Common myeloid progenitor, CD34-positive (primary cell): ENCODE results near the gene ZNF12.

Source experiments
- CTCF ChIA-PET: fragments of 350-600 bp; sonication (Branson Sonifier 250); formaldehyde crosslinking; loops from one replicate; lab custom pipeline; 2021; ENCODE audit warnings: antibody characterized with exemption; lab: Charles Lee
- POLR2A ChIA-PET: fragments of 350-600 bp; sonication (Branson Sonifier 250); formaldehyde crosslinking; loops from one replicate; lab custom pipeline; 2021; ENCODE audit warnings: antibody characterized with exemption; lab: Charles Lee
- DNase-seq, 3 donors: peaks; one replicate each; pipeline versions ENCODE4 v3.0.0 to v3.0.0-alpha.2; 2013
- H3K27ac ChIP-seq, 2 experiments: 1 replicate in 1 of 2; 2 replicates in 1 of 2; pipeline ENCODE4 v1.7.0; 2013; ENCODE audit warnings: inconsistent platforms in 2 of 2, low read length in 2 of 2, mild to moderate bottlenecking in 2 of 2, low read depth in 1 of 2, moderate library complexity in 1 of 2; ENCODE audit not compliant: severe bottlenecking in 2 of 2, insufficient read depth in 1 of 2, poor library complexity in 1 of 2
- H3K27me3 ChIP-seq, 5 experiments: replicated peaks in 2 of 5; 1 replicate in 3 of 5; 2 replicates in 2 of 5; pipeline versions ENCODE4 v1.6.1 to v1.7.0; 2013; ENCODE audit warnings: low read length in 4 of 5, mild to moderate bottlenecking in 2 of 5, moderate library complexity in 2 of 5, inconsistent platforms in 1 of 5; ENCODE audit not compliant: insufficient read depth in 5 of 5, control insufficient read depth in 4 of 5
- H3K36me3 ChIP-seq, 4 experiments: 1 replicate in 2 of 4; 2 replicates in 2 of 4; pipeline versions ENCODE4 v1.6.1 to v1.7.0; 2013; ENCODE audit warnings: low read length in 3 of 4, control low read depth in 1 of 4, mild to moderate bottlenecking in 1 of 4; ENCODE audit not compliant: control insufficient read depth in 4 of 4, insufficient read depth in 4 of 4
- H3K4me1 ChIP-seq, 4 experiments: 1 replicate in 3 of 4; 2 replicates in 1 of 4; pipeline versions ENCODE4 v1.6.1 to v1.7.1; 2013; ENCODE audit warnings: low read length in 3 of 4, mild to moderate bottlenecking in 3 of 4, control low read depth in 1 of 4, inconsistent platforms in 1 of 4, moderate library complexity in 1 of 4; ENCODE audit not compliant: control insufficient read depth in 4 of 4, insufficient read depth in 4 of 4; ENCODE audit errors: control extremely low read depth in 1 of 4
- H3K4me3 ChIP-seq, 7 experiments: 1 replicate in 4 of 7; 2 replicates in 3 of 7; pipeline versions ENCODE4 v1.5.1 to v1.7.0; 2013; ENCODE audit warnings: mild to moderate bottlenecking in 7 of 7, low read length in 6 of 7, moderate library complexity in 6 of 7, inconsistent platforms in 2 of 7, low read depth in 2 of 7, control low read depth in 1 of 7; ENCODE audit not compliant: insufficient read depth in 4 of 7, control insufficient read depth in 1 of 7; ENCODE audit errors: extremely low read depth in 1 of 7
- H3K9me3 ChIP-seq, 5 experiments: 1 replicate in 4 of 5; 2 replicates in 1 of 5; pipeline versions ENCODE4 v1.6.1 to v1.7.1; 2013; ENCODE audit warnings: low read length in 4 of 5, mild to moderate bottlenecking in 2 of 5, inconsistent platforms in 1 of 5, low read depth in 1 of 5, moderate library complexity in 1 of 5; ENCODE audit not compliant: control insufficient read depth in 4 of 5, insufficient read depth in 2 of 5; ENCODE audit errors: control extremely low read depth in 1 of 5
- WGBS: methylation state at CpG from one replicate; pipeline ENCODE4 v1.1.5; 2013; ENCODE audit not compliant: insufficient coverage; 5-methylcytosine and 5-hydroxymethylcytosine counted together

Gene ZNF12

GRCh38 chr7:6658618-6659345 lies 48.0 kb downstream of the ZNF12 start:
- Histone ChIP-seq H3K9me3 (peaks cover 0 to 16% (median 4%) of the 10 kb centered on the region in 5 experiments), H3K27me3 (no peaks in the 10 kb centered on the region), H3K4me1 (peaks cover 0 to 5% (median 1%) of the 10 kb centered on the region in 4 experiments), H3K36me3 (peaks cover 4 to 24% (median 14%) of the 10 kb centered on the region in 4 experiments), H3K4me3 (no peak overlapping the region), H3K27ac (no peak overlapping the region)
- peak in 2 of 3 donors; percentile 37 to 54 for DNase-seq
- POLR2A ChIA-PET, result no interaction called here
- WGBS, result 36% methylated on average over 9 of the region's 11 CpGs
- CTCF ChIA-PET, result interaction anchor here (0.8 kb wide), 1 partner anchor 9 kb away, joined by 3 read pairs; no protein-coding TSS in a partner anchor

- Histone ChIP-seq H3K4me1 (peaks cover 0 to 5% (median 1%) of the 10 kb centered on the region in 4 experiments), H3K4me3 (no peak overlapping the region), H3K36me3 (peaks cover 16 to 43% (median 31%) of the 10 kb centered on the region in 4 experiments), H3K27ac (no peak overlapping the region), H3K27me3 (no peaks in the 10 kb centered on the region), H3K9me3 (peaks cover 0 to 37% (median 20%) of the 10 kb centered on the region in 5 experiments)
- 100% methylated on average over 2 of the region's 9 CpGs for WGBS
- ChIA-PET POLR2A (no interaction called here), CTCF (no interaction called here)
- DNase-seq, result no peak
These were observed 50.3 kb downstream of the ZNF12 start for GRCh38 chr7:6656413-6656812.

- no peak for DNase-seq
- CTCF ChIA-PET, result no interaction called here
- Histone ChIP-seq H3K4me3 (no peak overlapping the region), H3K4me1 (peaks cover 0 to 5% (median 1%) of the 10 kb centered on the region in 4 experiments), H3K36me3 (peaks cover 20 to 49% (median 33%) of the 10 kb centered on the region in 4 experiments), H3K27ac (no peak overlapping the region), H3K27me3 (no peaks in the 10 kb centered on the region), H3K9me3 (peaks cover 0 to 40% (median 25%) of the 10 kb centered on the region in 5 experiments)
- 96% methylated on average over 14 of the region's 17 CpGs for WGBS
- POLR2A ChIA-PET, result no interaction called here
These were observed 50.9 kb downstream of the ZNF12 start for GRCh38 chr7:6655636-6656385.

- Histone ChIP-seq H3K4me3 (no peak overlapping the region), H3K4me1 (peaks cover 0 to 5% (median 1%) of the 10 kb centered on the region in 4 experiments), H3K27ac (no peak overlapping the region), H3K36me3 (peaks cover 20 to 57% (median 39%) of the 10 kb centered on the region in 4 experiments), H3K27me3 (no peaks in the 10 kb centered on the region), H3K9me3 (peaks cover 0 to 48% (median 31%) of the 10 kb centered on the region in 5 experiments)
- ChIA-PET POLR2A (no interaction called here), CTCF (no interaction called here)
- WGBS, result 96% methylated on average over 45 of the region's 48 CpGs
- DNase-seq, result no peak
These were observed 51.7 kb downstream of the ZNF12 start for GRCh38 chr7:6654842-6655610.

- H3K27ac ChIP-seq, result no peak overlapping the region
- peaks cover 26 to 65% (median 44%) of the 10 kb centered on the region in 4 experiments for H3K36me3 ChIP-seq
- ChIA-PET CTCF (no interaction called here), POLR2A (no interaction called here)
- DNase-seq, result no peak
- H3K27me3 ChIP-seq, result no peaks in the 10 kb centered on the region
- WGBS, result 97% methylated on average over 80 of the region's 94 CpGs
- peaks cover 0 to 55% (median 36%) of the 10 kb centered on the region in 5 experiments for H3K9me3 ChIP-seq
- no peak overlapping the region for H3K4me3 ChIP-seq
- peaks cover 0 to 3% (median 1%) of the 10 kb centered on the region in 4 experiments for H3K4me1 ChIP-seq
These were observed 52.5 kb downstream of the ZNF12 start for GRCh38 chr7:6654113-6654841.

- H3K4me3 ChIP-seq, result no peak overlapping the region
- peaks cover 0 to 60% (median 36%) of the 10 kb centered on the region in 5 experiments for H3K9me3 ChIP-seq
- no peak for DNase-seq
These were observed 53.4 kb downstream of the ZNF12 start for GRCh38 chr7:6653071-6654003.

More at GRCh38 chr7:6653071-6654003, 53.4 kb downstream of the ZNF12 start:
- Histone ChIP-seq H3K27me3 (no peaks in the 10 kb centered on the region), H3K27ac (no peak overlapping the region), H3K36me3 (peaks cover 26 to 74% (median 52%) of the 10 kb centered on the region in 4 experiments), H3K4me1 (no peaks in the 10 kb centered on the region)
- 97% methylated on average over 125 of the region's 146 CpGs for WGBS
- ChIA-PET POLR2A (no interaction called here), CTCF (no interaction called here)
